Globus pallidus (tissue), 1 donor: Measurements from ENCODE around the gene GPAT3.
"Not testable (repeated sequence)": the region's sequence is repeated elsewhere in the genome, so short reads cannot be mapped to it uniquely, and the experiment has no call there.

ENCODE experiments used
- DNase-seq: peaks from one replicate; pipeline ENCODE4 v3.0.0-alpha.2; 2015; ENCODE audit warnings: low spot score

Gene GPAT3

DNA sequence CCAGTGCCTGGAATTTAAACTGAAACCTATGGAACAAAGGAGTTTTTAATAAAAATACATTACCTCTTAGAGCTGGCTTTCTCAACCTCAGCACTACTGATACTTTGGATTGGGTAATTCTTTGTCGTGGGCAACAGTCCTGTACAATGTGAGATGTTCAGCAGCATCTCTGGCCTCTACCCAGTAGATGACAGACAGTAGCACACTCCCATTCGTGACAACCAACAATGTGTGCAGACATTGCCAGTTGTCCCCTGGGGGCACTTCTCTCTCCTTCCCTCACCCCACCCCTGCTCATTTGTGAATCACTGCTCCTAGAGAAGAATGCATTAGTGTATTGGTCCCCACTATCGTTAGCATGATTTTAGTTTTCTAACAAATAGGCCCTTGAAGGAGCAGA lies 16.2 kb downstream of the GPAT3 start:
- DNase-seq: no peak

DNA sequence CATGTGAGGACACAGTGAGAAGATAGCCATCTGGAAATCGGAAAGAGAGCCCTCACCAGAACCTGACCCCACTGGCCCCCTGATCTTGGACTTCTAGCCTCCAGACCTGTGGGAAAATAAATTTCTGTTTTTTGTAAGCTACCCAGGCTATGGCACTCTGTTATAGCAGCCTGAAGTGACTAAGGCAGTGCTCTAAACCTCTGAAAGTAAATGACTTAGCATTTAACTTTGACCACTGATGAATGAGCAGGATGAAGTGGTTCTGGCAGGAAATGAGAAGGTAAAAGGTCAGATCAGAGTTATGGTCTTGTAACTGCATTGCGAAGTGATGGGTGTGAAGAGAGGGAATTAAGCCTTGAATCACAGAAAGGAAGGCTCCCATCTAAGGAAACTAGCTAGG lies 17.0 kb downstream of the GPAT3 start:
- DNase-seq: no peak

DNA sequence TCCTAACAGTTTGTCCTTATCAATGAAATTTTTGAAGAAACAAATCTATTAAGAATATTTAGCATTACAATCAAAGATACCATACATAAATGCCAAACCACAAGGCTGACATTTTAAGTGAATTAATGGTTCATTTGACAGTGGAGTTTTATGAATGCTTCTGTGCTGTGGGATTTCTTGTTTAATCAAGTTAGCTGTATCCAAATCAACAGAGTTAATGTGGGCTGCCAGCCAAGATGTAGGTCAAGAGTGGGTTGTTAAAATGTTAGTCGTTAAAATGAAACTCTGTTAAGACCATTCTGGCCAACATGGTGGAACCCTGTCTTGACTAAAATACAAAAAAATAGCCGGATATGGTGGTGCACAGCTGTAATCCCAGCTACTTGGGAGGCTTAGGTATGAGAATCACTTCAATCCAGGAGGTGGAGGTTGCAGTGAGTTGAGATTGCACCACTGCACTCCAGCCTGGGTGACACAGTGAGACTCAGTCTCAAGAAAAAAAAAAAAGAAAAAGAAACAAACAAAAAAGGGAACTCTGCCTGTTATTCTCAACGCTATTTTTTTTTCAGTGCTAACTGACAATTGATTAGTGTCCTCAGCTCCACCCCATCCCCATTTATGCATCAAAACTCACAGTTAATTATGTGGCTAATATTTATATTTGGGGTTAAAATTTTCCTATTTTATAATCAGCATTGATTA lies 20.2 kb downstream of the GPAT3 start:
- no peak for DNase-seq

DNA sequence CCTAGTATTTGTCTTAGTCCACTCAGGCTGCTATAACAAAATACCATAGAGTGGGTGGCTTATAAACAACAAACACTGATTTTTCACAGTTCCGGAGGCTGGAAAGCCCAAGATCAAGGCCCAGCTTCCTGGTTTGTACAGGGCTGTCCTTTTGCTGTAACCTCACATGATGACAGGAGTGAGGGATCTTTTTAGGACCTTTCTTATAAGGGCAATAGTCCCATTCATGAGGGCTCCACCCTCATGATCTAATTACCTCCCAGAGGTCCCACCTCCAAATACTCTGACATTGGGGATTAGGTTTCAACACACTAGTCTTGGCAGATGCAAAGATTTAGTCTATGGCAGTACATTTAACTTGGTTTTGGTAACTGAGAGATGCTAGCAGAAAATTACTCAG lies 20.9 kb downstream of the GPAT3 start:
- DNase-seq: no peak

DNA sequence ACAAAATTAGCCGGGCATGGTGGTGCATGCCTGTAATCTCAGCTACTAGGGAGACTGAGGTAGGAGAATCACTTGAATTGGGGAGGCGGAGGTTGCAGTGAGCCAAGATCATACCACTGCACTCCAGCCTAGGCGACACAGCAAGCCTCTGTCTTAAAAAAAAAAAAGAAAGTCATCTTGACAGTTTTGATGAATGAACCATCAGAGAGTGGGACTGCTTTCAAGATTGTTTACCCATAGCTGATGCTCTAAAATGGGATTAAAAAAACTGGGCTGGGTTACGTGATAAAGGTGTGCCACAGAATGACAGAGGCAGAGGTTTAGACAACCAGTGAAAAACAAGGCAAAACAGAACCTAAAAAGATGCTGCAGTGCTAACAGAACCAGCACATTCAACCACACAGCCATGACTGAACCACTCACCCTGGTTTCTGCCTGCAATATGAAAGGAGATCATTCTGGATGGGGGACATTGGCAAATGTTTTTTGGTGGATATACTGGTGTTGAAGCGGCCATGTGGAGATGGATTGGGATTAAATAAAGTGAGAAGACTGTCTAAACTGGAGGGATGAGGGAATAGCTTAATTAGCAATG lies 22.2 kb downstream of the GPAT3 start:
- DNase-seq: no peak

DNA sequence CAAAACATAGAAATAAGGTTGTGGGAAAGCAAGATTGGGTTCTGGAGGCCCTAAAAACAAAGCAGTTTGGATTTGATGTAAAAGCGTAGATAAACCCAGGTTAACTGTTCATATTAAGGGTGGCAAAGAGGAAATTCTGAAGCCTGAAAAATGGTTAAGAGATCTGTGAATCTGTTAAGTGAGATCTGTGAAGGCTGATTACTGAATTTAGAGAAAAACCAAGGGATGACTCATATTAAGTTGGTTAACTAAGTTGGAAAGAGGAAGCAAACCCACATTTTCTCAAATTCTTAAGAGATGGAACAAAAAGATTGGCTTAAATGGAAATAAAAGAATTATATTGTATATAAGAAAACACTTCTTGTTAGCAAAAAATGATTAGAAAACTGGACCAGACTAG lies 22.8 kb downstream of the GPAT3 start:
- DNase-seq: no peak

DNA sequence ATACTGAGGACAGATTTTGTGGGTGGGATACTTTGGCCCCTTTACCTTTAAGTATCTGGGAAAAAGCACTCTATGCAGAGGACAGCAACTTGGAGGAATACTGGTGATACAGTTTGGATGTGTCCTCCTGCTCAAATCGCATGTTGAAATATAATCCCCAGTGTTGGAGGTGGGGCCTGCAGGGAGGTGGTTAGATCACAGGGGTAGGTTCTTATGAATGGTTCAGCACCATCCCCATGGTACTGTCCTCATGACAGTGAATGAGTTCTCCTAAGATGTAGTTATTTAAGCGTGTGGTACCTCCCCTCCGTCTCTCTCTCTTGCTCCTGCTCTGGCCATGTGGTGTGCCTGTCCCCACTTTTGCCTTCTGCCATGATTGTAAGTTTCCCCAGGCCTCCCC lies 24.6 kb downstream of the GPAT3 start:
- no peak for DNase-seq

DNA sequence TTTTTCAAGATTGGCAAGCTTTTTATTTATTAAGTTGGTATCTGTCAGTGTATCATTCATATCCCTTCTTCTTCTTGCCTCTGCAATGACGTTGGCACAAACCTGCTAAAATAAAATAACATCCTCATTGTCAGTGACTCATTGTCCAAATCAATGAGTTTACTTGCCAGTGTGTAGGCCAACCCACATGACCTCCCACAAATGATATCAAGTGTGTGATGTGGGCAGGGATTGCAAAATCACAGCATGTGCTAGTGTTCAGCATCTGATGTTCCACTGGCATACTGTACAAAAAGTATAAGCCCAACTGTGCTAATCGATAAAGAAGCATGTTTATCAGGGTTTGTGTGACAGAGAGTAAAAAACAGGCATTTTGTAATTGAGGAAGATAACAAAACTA lies 25.5 kb downstream of the GPAT3 start:
- no peak for DNase-seq

DNA sequence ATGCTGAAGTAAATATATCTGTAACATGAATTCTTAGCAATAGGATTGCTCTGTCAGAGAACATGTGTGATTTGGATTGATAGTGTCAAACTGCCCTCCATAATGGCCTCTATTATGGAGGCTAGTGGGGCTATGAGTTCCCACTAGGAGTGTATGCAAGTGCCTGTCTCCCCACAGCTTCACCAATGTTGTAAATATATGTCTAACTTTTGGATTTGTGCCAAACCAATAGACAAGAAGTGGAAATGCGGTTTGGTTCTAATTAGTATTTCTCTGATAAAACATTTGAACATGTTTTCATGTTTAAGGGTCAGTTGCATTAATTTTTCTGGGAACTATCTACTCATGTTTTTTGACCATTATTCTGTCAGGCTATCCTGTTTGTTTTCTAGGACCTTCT lies 28.1 kb downstream of the GPAT3 start:
- no peak for DNase-seq

DNA sequence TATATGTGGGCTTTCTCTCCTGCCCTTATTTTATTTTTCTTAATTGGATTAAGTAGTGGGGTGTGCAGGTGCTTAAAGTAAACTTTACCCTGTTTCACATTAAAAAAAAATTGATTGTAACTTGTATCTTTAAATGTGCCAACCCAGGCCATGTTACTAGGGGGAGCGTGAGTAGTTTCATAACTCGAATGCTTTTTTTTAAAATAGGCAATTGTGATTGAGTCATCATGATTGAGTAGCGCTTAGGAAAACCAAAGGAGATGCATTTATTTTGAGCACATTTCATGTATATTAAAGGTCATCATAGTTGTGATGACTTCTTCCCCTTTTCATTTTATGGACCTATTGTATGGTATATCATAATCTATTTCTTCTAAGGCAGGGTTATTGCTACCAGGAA lies 32.2 kb downstream of the GPAT3 start:
- DNase-seq: no peak

DNA sequence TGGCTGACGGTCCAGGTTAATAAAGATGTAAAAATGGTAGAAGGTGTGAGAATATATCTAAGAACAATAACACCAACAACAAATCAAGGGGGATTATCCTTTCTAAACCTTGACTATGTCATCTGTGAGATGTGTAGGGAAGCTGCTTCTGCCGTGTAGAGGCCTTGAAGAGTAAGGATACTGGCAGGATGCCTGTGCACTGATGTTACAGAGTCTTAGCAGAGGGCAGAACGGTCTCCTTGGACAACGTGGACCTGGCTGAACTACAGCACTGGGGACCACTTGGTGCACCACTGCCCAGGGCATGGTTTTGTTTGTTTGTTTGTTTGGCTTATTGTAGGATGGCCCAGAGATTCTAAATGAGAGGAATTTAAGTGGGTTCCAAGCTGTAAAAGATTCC lies 33.5 kb downstream of the GPAT3 start:
- no peak for DNase-seq

DNA sequence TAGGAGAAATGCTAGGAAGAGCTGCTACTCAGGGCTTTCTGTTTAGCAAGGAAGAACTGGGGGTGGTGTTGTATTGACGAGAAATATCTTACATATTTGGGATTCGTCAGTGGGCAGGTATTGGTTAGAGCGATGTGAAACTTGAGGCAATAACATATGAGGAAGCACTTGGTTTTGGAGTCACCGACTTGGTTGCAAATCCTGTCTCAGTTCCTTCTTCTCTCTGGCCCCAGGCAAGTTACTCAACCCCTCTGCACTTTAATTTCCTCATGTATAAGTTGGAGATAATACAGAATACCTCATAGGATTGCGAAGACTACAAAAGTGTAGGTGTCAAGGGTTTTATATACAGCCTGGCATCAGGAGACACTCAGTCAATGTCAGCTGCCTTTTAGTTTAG lies 34.1 kb downstream of the GPAT3 start:
- DNase-seq: peak; percentile 51

DNA sequence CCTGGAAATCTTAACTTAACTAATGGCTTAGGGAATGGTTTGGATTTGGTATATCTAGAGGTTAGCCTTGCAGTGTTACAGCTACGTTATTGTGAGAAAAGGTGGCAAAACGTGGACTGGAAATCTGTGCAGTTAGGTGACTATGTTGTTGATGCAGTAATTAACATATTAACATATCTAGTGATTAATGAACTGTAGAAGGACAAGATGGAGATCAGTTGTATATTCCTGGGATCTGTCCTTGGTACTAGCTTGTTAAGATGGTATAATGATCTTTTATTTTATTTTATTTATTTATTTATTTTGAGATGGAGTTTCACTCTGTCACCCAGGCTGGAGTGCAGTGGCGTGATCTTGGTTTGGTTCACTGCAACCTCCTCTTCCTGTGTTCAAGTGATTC lies 36.9 kb downstream of the GPAT3 start:
- no peak for DNase-seq

DNA sequence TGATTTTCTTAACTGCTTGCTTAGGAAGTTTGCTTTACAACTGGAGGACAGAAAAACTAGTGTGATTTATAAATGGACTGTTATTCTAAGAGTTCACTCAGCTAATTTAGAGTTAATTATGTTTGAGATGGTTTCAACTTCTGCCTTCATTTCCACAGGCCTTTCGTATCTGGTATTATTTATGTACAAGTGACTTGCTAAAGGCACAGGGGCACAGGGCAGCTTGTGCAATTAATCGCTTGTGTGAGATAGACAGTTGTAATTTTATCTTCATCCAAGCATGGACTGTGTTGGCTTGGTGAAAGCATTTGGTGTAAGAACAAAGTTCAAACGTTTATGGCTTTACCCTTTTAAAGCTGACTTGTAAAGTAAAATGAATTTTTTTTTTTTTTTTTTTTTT lies 38.3 kb downstream of the GPAT3 start:
- DNase-seq: no peak

DNA sequence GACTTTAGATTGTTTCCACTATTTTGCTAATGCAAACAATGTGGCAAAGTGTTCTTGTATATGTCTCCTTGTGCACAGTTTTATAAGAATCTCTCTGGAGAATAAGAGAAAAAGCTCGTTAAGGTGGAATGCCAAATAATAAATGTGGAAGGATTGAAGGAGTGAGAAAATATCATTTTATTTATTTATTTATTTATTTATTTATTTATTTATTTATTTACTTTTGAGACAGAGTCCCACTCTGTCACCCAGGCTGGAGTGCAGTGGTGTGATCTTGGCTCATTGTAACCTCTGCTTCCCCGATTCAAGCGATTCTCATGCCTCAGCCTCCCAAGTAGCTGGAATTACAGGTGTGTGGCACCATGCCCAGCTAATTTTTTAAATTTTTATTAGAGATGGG lies 40.3 kb downstream of the GPAT3 start:
- not testable (repeated sequence) for DNase-seq

DNA sequence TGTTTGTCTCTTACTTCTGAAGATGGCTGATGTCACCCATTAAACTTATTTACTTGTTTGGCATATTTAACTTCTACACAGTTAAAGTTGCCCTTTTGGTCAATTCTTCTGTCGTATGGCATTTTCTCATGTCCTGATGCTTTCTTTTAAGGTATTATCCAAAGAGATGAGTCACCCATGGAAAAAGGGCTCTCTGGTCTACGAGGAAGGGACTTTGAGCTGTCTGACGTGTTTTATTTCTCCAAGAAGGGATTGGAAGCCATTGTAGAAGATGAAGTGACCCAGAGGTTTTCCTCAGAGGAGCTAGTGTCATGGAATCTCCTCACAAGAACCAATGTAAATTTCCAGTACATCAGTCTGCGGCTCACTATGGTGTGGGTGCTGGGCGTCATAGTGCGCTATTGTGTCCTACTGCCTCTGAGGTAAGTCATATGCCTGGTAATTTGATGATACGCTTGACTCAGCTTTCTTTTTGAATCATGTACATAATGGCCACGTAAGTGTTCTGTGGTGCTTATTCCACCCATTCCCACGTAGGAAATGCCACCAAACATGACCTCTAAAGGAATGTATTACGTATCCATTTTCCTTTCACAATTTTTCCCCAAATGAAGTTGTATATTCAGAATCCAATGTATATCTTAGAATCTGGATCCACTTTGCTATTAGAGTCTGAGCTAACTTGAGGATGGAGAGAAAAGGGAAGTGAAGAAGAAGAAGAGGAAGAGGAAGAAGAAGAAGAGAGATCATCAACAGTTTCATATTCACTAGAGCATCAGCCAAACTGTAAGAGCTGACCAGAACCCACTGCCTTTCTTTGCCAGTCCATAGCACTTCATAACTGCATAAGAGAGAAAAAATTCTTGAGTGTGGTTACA lies 45.7 kb downstream of the GPAT3 start:
- peak; percentile 31 for DNase-seq

DNA sequence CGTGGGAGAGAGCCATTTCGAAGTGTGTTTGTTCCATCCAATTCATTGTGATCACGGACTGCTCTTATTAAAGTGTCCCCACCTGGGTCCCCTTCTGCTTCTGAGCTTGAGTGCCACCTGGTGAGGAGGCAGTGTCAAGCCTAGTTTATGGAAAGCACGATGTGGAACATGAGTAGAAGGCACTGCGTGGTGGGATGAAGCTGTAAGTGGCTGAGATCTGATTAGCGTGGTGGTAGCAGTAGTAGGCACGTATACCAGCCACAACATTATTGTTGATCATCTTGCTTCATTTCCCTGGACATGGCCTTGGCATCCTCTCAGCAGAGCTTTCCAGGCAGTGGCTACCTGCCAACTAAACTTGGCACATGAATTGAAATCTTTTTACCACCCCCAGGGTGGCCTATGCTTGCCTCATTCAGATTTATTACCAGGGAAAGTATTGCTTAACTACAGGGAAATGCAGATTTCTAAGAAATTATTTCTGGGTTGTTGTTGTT lies 46.4 kb downstream of the GPAT3 start:
- DNase-seq: peak; percentile 26

DNA sequence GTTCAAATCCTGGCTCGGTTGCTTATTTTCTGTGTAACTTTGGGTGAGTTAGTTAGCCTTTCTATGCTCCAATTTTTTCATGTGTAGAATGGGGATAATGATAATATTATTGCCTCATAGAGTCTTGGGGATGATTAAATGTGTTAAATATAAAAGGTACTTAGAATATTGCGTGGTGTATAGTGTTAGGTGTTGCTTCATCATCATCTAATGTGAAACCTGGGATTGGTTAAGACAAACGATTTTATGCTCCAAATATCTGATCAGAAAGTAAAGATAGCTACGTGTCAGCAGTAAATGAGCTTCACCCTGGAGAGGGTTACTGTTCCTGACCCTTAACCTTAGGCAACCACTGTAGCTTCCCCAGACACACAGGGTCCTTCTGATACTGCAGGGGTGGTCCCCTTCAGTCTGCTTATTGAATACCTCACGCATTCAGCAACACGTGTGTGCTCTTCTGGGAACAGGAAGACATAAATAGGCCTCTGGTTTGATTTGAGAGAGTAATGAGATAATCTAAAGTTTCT lies 50.1 kb downstream of the GPAT3 start:
- DNase-seq: no peak

DNA sequence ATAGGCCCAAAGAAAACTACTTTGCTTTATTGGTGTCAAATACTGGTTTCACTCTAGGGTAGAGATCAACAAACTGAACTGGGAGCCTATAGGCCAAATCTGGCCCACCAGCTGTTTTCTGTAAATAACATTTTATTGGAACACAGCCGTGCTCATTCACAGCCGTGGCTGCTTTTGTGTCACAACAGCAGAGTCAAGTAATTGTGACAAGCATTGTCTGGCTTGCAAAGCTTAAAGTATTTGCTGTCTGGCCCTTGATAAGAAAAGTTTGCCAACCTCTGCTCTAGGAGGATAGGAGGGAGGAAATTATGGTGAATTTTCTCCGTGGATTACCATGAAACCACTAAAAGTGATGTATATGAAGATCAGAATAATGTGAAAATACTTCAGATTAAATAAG lies 53.4 kb downstream of the GPAT3 start:
- no peak for DNase-seq

DNA sequence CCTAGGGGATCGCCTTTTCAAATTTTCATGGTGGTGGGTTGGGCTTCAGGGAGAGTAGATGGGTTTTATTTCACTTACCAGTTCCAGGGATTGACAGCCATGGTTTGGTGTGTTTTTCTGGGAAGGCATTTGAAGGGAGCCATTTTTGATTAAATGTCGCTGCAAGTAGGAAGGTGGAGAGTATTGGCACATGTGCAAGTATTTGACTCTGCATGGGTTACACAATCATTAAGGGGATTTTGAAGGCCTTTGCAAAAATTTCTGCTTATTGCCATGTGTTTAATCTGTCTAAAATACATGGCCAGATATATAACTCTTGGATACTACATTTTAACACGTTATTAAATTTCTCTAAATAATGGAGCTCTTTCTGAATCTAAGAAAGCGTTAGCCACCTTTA lies 55.1 kb downstream of the GPAT3 start:
- DNase-seq: no peak

DNA sequence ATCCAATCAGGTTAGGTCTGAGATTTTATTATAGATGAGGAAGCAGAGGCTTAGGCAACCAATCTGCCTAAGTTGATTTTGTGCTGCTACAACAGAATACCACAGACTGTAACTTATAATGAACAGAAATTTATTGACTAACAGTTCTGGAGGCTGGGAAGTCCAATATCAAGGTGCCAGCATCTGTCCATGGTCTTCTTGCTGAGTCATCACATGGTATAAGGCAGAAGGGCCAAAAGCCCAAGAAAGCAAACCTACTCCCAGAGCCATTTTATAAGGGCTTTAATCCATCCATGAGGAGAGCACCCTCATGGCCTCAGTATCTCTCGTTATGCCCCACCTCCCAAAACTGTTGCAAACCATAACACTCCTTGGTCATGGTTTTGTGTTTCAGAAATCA lies 55.8 kb downstream of the GPAT3 start:
- DNase-seq: no peak

DNA sequence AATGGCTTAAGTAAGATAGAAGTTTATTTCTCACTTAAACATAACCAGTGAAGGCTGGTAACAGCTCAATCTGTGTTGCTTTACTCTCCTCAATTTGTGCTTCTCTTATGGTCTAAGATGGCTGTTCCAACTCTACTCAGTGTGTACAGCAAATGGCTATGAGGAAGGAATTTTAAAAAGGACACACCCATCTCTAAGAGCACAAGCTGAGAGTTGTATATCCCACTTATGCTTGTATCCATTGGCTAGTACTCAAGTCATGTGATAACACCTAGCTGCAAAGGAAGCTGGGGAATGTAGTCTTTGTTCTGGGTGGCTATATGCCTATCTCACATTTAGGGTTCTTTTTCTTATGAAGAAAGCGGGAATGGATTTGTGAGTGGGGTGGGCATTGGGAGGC lies 63.3 kb downstream of the GPAT3 start:
- DNase-seq: no peak

DNA sequence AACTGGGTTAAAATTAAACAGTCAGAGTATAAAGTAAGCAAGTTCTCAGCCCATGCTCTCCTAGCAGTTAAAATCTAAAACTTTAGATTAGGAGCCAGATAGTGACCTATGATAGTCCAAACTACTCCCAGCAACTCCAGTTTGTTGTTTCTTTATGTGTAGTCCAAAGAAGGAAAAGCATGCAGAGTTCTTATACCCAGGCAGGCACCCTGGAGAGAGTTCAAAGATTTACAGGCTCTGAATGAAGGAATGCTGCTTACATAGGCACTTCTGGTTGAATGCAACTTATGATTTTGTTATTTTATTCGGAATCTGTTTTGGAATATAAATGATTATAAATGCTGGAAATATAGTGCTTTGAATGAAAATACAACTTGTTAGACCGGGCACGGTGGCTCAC lies 67.2 kb downstream of the GPAT3 start:
- DNase-seq: no peak
